ENCODE results near the gene ZNF678.

The ZNF678 gene

GRCh38 chr1:227563324-227564201 is at the start of gene ZNF678:
ZNF678 (plus strand) TSS chr1:227563556; CDS start chr1:227650992, 87,436 bp downstream.
- Mint-ChIP-seq H3K36me3 (peaks cover 7% of the 10 kb centered on the region), H3K27ac (peak within 1 kb of the TSS; percentile 92), H3K4me1 (ENCODE audit: low read depth) (peaks cover 37% of the 10 kb centered on the region), H3K27me3 (peaks cover 16% of the 10 kb centered on the region), H3K9me3 (ENCODE audit: low read depth) (no peaks in the 10 kb centered on the region), H3K4me3 (peak within 1 kb of the TSS; percentile 96)

- Mint-ChIP-seq H3K27me3 (peaks cover 3% of the 10 kb centered on the region), H3K27ac (no peak overlapping the region), H3K36me3 (no peaks in the 10 kb centered on the region), H3K4me3 (no peak overlapping the region), H3K9me3 (ENCODE audit: low read depth) (peaks cover 5% of the 10 kb centered on the region), H3K4me1 (ENCODE audit: low read depth) (no peaks in the 10 kb centered on the region)
These were observed 44.5 kb upstream of the ZNF678 start for GRCh38 chr1:227518876-227519275.

- no peaks in the 10 kb centered on the region for H3K4me1 Mint-ChIP-seq (ENCODE audit: low read depth)
- peaks cover 3% of the 10 kb centered on the region for H3K27me3 Mint-ChIP-seq
- peaks cover 20% of the 10 kb centered on the region for H3K9me3 Mint-ChIP-seq (ENCODE audit: low read depth)
- no peak overlapping the region for H3K27ac Mint-ChIP-seq
- no peak overlapping the region for H3K4me3 Mint-ChIP-seq
- H3K36me3 Mint-ChIP-seq = peaks cover 3% of the 10 kb centered on the region
These were observed 41.6 kb upstream of the ZNF678 start for GRCh38 chr1:227521782-227522181.

GRCh38 chr1:227526524-227526923 is 36.8 kb upstream of the ZNF678 start:
- H3K36me3 Mint-ChIP-seq = peaks cover 28% of the 10 kb centered on the region
- H3K4me1 Mint-ChIP-seq (ENCODE audit: low read depth) = no peaks in the 10 kb centered on the region
- H3K4me3 Mint-ChIP-seq = no peak overlapping the region
- peaks cover 7% of the 10 kb centered on the region for H3K27me3 Mint-ChIP-seq
- H3K9me3 Mint-ChIP-seq (ENCODE audit: low read depth) = peaks cover 57% of the 10 kb centered on the region
- no peak overlapping the region for H3K27ac Mint-ChIP-seq

- Mint-ChIP-seq H3K4me3 (no peak overlapping the region), H3K36me3 (peaks cover 34% of the 10 kb centered on the region), H3K27me3 (peaks cover 7% of the 10 kb centered on the region), H3K4me1 (ENCODE audit: low read depth) (no peaks in the 10 kb centered on the region), H3K27ac (no peak overlapping the region), H3K9me3 (ENCODE audit: low read depth) (peaks cover 43% of the 10 kb centered on the region)
These were observed 31.2 kb upstream of the ZNF678 start for GRCh38 chr1:227532019-227532619.

- Mint-ChIP-seq H3K27me3 (no peaks in the 10 kb centered on the region), H3K4me1 (ENCODE audit: low read depth) (peaks cover 4% of the 10 kb centered on the region), H3K27ac (no peak overlapping the region), H3K4me3 (peak overlapping the region; percentile 7), H3K9me3 (ENCODE audit: low read depth) (peaks cover 4% of the 10 kb centered on the region), H3K36me3 (peaks cover 4% of the 10 kb centered on the region)
These were observed 22.9 kb upstream of the ZNF678 start for GRCh38 chr1:227540170-227541098.

- Mint-ChIP-seq H3K4me3 (peak overlapping the region; percentile 69), H3K27ac (no peak overlapping the region), H3K36me3 (peaks cover 4% of the 10 kb centered on the region), H3K9me3 (ENCODE audit: low read depth) (peaks cover 4% of the 10 kb centered on the region), H3K27me3 (no peaks in the 10 kb centered on the region), H3K4me1 (ENCODE audit: low read depth) (peaks cover 4% of the 10 kb centered on the region)
These were observed 22.2 kb upstream of the ZNF678 start for GRCh38 chr1:227541129-227541528.

GRCh38 chr1:227541796-227542152 is 21.6 kb upstream of the ZNF678 start:
- H3K9me3 Mint-ChIP-seq (ENCODE audit: low read depth) = peaks cover under 1% of the 10 kb centered on the region
- no peak overlapping the region for H3K27ac Mint-ChIP-seq
- H3K4me3 Mint-ChIP-seq = peak overlapping the region; percentile 69
- no peaks in the 10 kb centered on the region for H3K27me3 Mint-ChIP-seq
- peaks cover 4% of the 10 kb centered on the region for H3K4me1 Mint-ChIP-seq (ENCODE audit: low read depth)
- peaks cover under 1% of the 10 kb centered on the region for H3K36me3 Mint-ChIP-seq

GRCh38 chr1:227542153-227543120 is 20.9 kb upstream of the ZNF678 start:
- Mint-ChIP-seq H3K27me3 (no peaks in the 10 kb centered on the region), H3K27ac (peak overlapping the region; percentile 77), H3K36me3 (no peaks in the 10 kb centered on the region), H3K9me3 (ENCODE audit: low read depth) (no peaks in the 10 kb centered on the region), H3K4me3 (peak overlapping the region; percentile 71), H3K4me1 (ENCODE audit: low read depth) (peaks cover 4% of the 10 kb centered on the region)

GRCh38 chr1:227543283-227544066 is 19.9 kb upstream of the ZNF678 start:
- H3K9me3 Mint-ChIP-seq (ENCODE audit: low read depth) = no peaks in the 10 kb centered on the region
- H3K36me3 Mint-ChIP-seq = no peaks in the 10 kb centered on the region
- H3K27me3 Mint-ChIP-seq = no peaks in the 10 kb centered on the region
- peak overlapping the region; percentile 71 for H3K4me3 Mint-ChIP-seq
- H3K4me1 Mint-ChIP-seq (ENCODE audit: low read depth) = peaks cover 4% of the 10 kb centered on the region
- H3K27ac Mint-ChIP-seq = peak overlapping the region; percentile 77

- Mint-ChIP-seq H3K4me3 (no peak overlapping the region), H3K27ac (no peak overlapping the region), H3K9me3 (ENCODE audit: low read depth) (no peaks in the 10 kb centered on the region), H3K27me3 (peaks cover 2% of the 10 kb centered on the region), H3K4me1 (ENCODE audit: low read depth) (peaks cover 4% of the 10 kb centered on the region), H3K36me3 (no peaks in the 10 kb centered on the region)
These were observed 19.0 kb upstream of the ZNF678 start for GRCh38 chr1:227544067-227545050.

- H3K27me3 Mint-ChIP-seq = peaks cover 2% of the 10 kb centered on the region
- peaks cover 4% of the 10 kb centered on the region for H3K4me1 Mint-ChIP-seq (ENCODE audit: low read depth)
- no peaks in the 10 kb centered on the region for H3K9me3 Mint-ChIP-seq (ENCODE audit: low read depth)
- no peak overlapping the region for H3K27ac Mint-ChIP-seq
- no peaks in the 10 kb centered on the region for H3K36me3 Mint-ChIP-seq
- no peak overlapping the region for H3K4me3 Mint-ChIP-seq
These were observed 18.0 kb upstream of the ZNF678 start for GRCh38 chr1:227545361-227545760.

Measured in activated naive CD8-positive, alpha-beta T cell (primary cell).